ENCODE measurements around the gene ISG20L2.

ISG20L2 gene

GRCh38 chr1:156751757-156752481 is 23.4 kb upstream of the ISG20L2 start:
- peak; percentile 99 for DNase-seq (ENCODE audit: low read depth)
- Histone ChIP-seq H3K9ac (ENCODE audit: low read length) (peak overlapping the region; percentile 97), H3K4me1 (ENCODE audit: control insufficient read depth, insufficient read depth, low read length) (peaks cover 45% of the 10 kb centered on the region), H3K4me3 (ENCODE audit: low read length) (peak overlapping the region; percentile 94), H3K36me3 (ENCODE audit: control insufficient read depth, insufficient read depth, low read length, severe bottlenecking) (no peaks in the 10 kb centered on the region), H3K9me3 (ENCODE audit: control insufficient read depth, low read length) (no peaks in the 10 kb centered on the region), H3K27me3 (replicated peaks; ENCODE audit: control insufficient read depth, insufficient read depth, low read length) (no peaks in the 10 kb centered on the region)

GRCh38 chr1:156751451-156751756 is 22.8 kb upstream of the ISG20L2 start, which contains the start of gene HDGF:
Gene HDGF, minus strand, starts transcription at chr1:156751675. Its CDS starts 246 bp downstream, at chr1:156751429.
- no peak for DNase-seq (ENCODE audit: low read depth)
- no peaks in the 10 kb centered on the region for H3K36me3 ChIP-seq (ENCODE audit: control insufficient read depth, insufficient read depth, low read length, severe bottlenecking)
- H3K9ac ChIP-seq (ENCODE audit: low read length) = peak within 1 kb of the TSS; percentile 97
- peak within 1 kb of the TSS; percentile 94 for H3K4me3 ChIP-seq (ENCODE audit: low read length)
- H3K27me3 ChIP-seq (replicated peaks; ENCODE audit: control insufficient read depth, insufficient read depth, low read length) = no peaks in the 10 kb centered on the region
- H3K4me1 ChIP-seq (ENCODE audit: control insufficient read depth, insufficient read depth, low read length) = peaks cover 48% of the 10 kb centered on the region
- H3K9me3 ChIP-seq (ENCODE audit: control insufficient read depth, low read length) = no peaks in the 10 kb centered on the region

GRCh38 chr1:156750711-156751450 is 22.3 kb upstream of the ISG20L2 start:
- H3K27me3 ChIP-seq (replicated peaks; ENCODE audit: control insufficient read depth, insufficient read depth, low read length) = no peaks in the 10 kb centered on the region
- H3K4me1 ChIP-seq (ENCODE audit: control insufficient read depth, insufficient read depth, low read length) = peaks cover 54% of the 10 kb centered on the region
- H3K9ac ChIP-seq (ENCODE audit: low read length) = peak overlapping the region; percentile 95
- peak overlapping the region; percentile 94 for H3K4me3 ChIP-seq (ENCODE audit: low read length)
- DNase-seq (ENCODE audit: low read depth) = peak; percentile 82
- no peaks in the 10 kb centered on the region for H3K36me3 ChIP-seq (ENCODE audit: control insufficient read depth, insufficient read depth, low read length, severe bottlenecking)
- H3K9me3 ChIP-seq (ENCODE audit: control insufficient read depth, low read length) = no peaks in the 10 kb centered on the region

- H3K27me3 ChIP-seq (replicated peaks; ENCODE audit: control insufficient read depth, insufficient read depth, low read length) = no peaks in the 10 kb centered on the region
- DNase-seq (ENCODE audit: low read depth) = peak; percentile 59
- H3K4me1 ChIP-seq (ENCODE audit: control insufficient read depth, insufficient read depth, low read length) = peaks cover 60% of the 10 kb centered on the region
- peak overlapping the region; percentile 94 for H3K4me3 ChIP-seq (ENCODE audit: low read length)
- H3K9ac ChIP-seq (ENCODE audit: low read length) = peak overlapping the region; percentile 95
- H3K9me3 ChIP-seq (ENCODE audit: control insufficient read depth, low read length) = no peaks in the 10 kb centered on the region
- no peaks in the 10 kb centered on the region for H3K36me3 ChIP-seq (ENCODE audit: control insufficient read depth, insufficient read depth, low read length, severe bottlenecking)
Observed at GRCh38 chr1:156750191-156750672, 21.7 kb upstream of the ISG20L2 start.

GRCh38 chr1:156749419-156750118 is 21.0 kb upstream of the ISG20L2 start:
- Histone ChIP-seq H3K27me3 (replicated peaks; ENCODE audit: control insufficient read depth, insufficient read depth, low read length) (no peaks in the 10 kb centered on the region), H3K36me3 (ENCODE audit: control insufficient read depth, insufficient read depth, low read length, severe bottlenecking) (peaks cover 5% of the 10 kb centered on the region), H3K4me3 (ENCODE audit: low read length) (peak overlapping the region; percentile 94), H3K9ac (ENCODE audit: low read length) (peak overlapping the region; percentile 95), H3K4me1 (ENCODE audit: control insufficient read depth, insufficient read depth, low read length) (peaks cover 66% of the 10 kb centered on the region), H3K9me3 (ENCODE audit: control insufficient read depth, low read length) (no peaks in the 10 kb centered on the region)
- no peak for DNase-seq (ENCODE audit: low read depth)

- H3K9me3 ChIP-seq (ENCODE audit: control insufficient read depth, low read length) = no peaks in the 10 kb centered on the region
- H3K27me3 ChIP-seq (replicated peaks; ENCODE audit: control insufficient read depth, insufficient read depth, low read length) = no peaks in the 10 kb centered on the region
- H3K4me1 ChIP-seq (ENCODE audit: control insufficient read depth, insufficient read depth, low read length) = peaks cover 65% of the 10 kb centered on the region
- H3K36me3 ChIP-seq (ENCODE audit: control insufficient read depth, insufficient read depth, low read length, severe bottlenecking) = peaks cover 8% of the 10 kb centered on the region
- DNase-seq (ENCODE audit: low read depth) = peak; percentile 65
- peak overlapping the region; percentile 94 for H3K4me3 ChIP-seq (ENCODE audit: low read length)
- peak overlapping the region; percentile 95 for H3K9ac ChIP-seq (ENCODE audit: low read length)
Observed at GRCh38 chr1:156748670-156749418, 20.3 kb upstream of the ISG20L2 start.

GRCh38 chr1:156747742-156748669 is 19.4 kb upstream of the ISG20L2 start:
- DNase-seq (ENCODE audit: low read depth) = peak; percentile 45
- Histone ChIP-seq H3K4me1 (ENCODE audit: control insufficient read depth, insufficient read depth, low read length) (peaks cover 57% of the 10 kb centered on the region), H3K9me3 (ENCODE audit: control insufficient read depth, low read length) (no peaks in the 10 kb centered on the region), H3K36me3 (ENCODE audit: control insufficient read depth, insufficient read depth, low read length, severe bottlenecking) (peaks cover 16% of the 10 kb centered on the region), H3K9ac (ENCODE audit: low read length) (peak overlapping the region; percentile 95), H3K4me3 (ENCODE audit: low read length) (peak overlapping the region; percentile 94), H3K27me3 (replicated peaks; ENCODE audit: control insufficient read depth, insufficient read depth, low read length) (no peaks in the 10 kb centered on the region)

GRCh38 chr1:156746728-156747631 is 18.4 kb upstream of the ISG20L2 start:
- Histone ChIP-seq H3K27me3 (replicated peaks; ENCODE audit: control insufficient read depth, insufficient read depth, low read length) (no peaks in the 10 kb centered on the region), H3K4me3 (ENCODE audit: low read length) (peak overlapping the region; percentile 94), H3K4me1 (ENCODE audit: control insufficient read depth, insufficient read depth, low read length) (peaks cover 49% of the 10 kb centered on the region), H3K9me3 (ENCODE audit: control insufficient read depth, low read length) (no peaks in the 10 kb centered on the region), H3K9ac (ENCODE audit: low read length) (peak overlapping the region; percentile 95), H3K36me3 (ENCODE audit: control insufficient read depth, insufficient read depth, low read length, severe bottlenecking) (peaks cover 27% of the 10 kb centered on the region)
- peak; percentile 94 for DNase-seq (ENCODE audit: low read depth)

GRCh38 chr1:156746406-156746727 is 17.8 kb upstream of the ISG20L2 start:
- H3K4me3 ChIP-seq (ENCODE audit: low read length) = peak overlapping the region; percentile 81
- peak overlapping the region; percentile 90 for H3K9ac ChIP-seq (ENCODE audit: low read length)
- H3K27me3 ChIP-seq (replicated peaks; ENCODE audit: control insufficient read depth, insufficient read depth, low read length) = no peaks in the 10 kb centered on the region
- H3K4me1 ChIP-seq (ENCODE audit: control insufficient read depth, insufficient read depth, low read length) = peaks cover 54% of the 10 kb centered on the region
- DNase-seq (ENCODE audit: low read depth) = no peak
- no peaks in the 10 kb centered on the region for H3K9me3 ChIP-seq (ENCODE audit: control insufficient read depth, low read length)
- H3K36me3 ChIP-seq (ENCODE audit: control insufficient read depth, insufficient read depth, low read length, severe bottlenecking) = peaks cover 33% of the 10 kb centered on the region

Data from adipocyte (in vitro differentiated cells).